Naive B cell (primary cell): ENCODE data around the gene KDM2B. TPM values are rescaled to one million over a fixed set of nuclear protein-coding genes. Genes with fewer than 3 reads are reported as not detected.
A peak's percentile ranks its signal among the peaks of the same experiment; 100 is the strongest.
"Not testable (repeated sequence)": the region's sequence is repeated elsewhere in the genome, so short reads cannot be mapped to it uniquely, and the experiment has no call there.

ENCODE experiments used
- ATAC-seq, 2 donors: fragments of 150-1000 bp; cut with Tn5 transposase; 2 replicates each; pipeline ENCODE4 v1.10.0; 2021; ENCODE audit warnings: low read depth in 2 of 2, mild to moderate bottlenecking in 2 of 2, moderate library complexity in 2 of 2
- DNase-seq: peaks from one replicate; pipeline ENCODE4 v3.0.0; 2022
- H3K27ac Mint-ChIP-seq, 6 donors: one replicate each; pipeline ENCODE4 v1.8.0; 2020 to 2022; ENCODE audit warnings: mild to moderate bottlenecking in 6 of 6, mixed read lengths in 6 of 6, moderate library complexity in 5 of 6, inconsistent platforms in 2 of 6
- H3K27me3 Mint-ChIP-seq, 3 donors: one replicate each; pipeline ENCODE4 v1.8.0; 2021 to 2022; ENCODE audit warnings: mixed read lengths in 3 of 3, mild to moderate bottlenecking in 1 of 3
- H3K36me3 Mint-ChIP-seq, 2 donors: one replicate each; pipeline ENCODE4 v1.8.0; 2020 to 2022; ENCODE audit warnings: mixed read lengths in 2 of 2, inconsistent platforms in 1 of 2, mild to moderate bottlenecking in 1 of 2
- H3K4me1 Mint-ChIP-seq, 3 donors: one replicate each; pipeline ENCODE4 v1.8.0; 2020 to 2022; ENCODE audit warnings: mixed read lengths in 3 of 3, inconsistent platforms in 1 of 3, mild to moderate bottlenecking in 1 of 3, moderate library complexity in 1 of 3
- H3K4me3 Mint-ChIP-seq, 8 donors: one replicate each; pipeline ENCODE4 v1.8.0; 2020 to 2022; ENCODE audit warnings: mild to moderate bottlenecking in 8 of 8, mixed read lengths in 8 of 8, moderate library complexity in 8 of 8, inconsistent platforms in 2 of 8
- H3K9me3 Mint-ChIP-seq, 7 donors: one replicate each; pipeline ENCODE4 v1.8.0; 2020 to 2022; ENCODE audit warnings: mixed read lengths in 7 of 7, mild to moderate bottlenecking in 5 of 7, inconsistent platforms in 2 of 7, moderate library complexity in 1 of 7
- polyA plus RNA-seq, 6 donors: library from polyadenylated mRNA; unstranded; fragments of 300-500 nt; fragmentation: Illumina TruSeq; gene quantifications; one replicate each; pipeline ENCODE4 v1.2.3, GENCODE V29; 2021; ENCODE audit warnings: low read depth in 6 of 6

The KDM2B gene
- polyA plus RNA-seq, 6 donors from 2014 or later = 25.5 to 46.5 (median 31.0) TPM

DNA sequence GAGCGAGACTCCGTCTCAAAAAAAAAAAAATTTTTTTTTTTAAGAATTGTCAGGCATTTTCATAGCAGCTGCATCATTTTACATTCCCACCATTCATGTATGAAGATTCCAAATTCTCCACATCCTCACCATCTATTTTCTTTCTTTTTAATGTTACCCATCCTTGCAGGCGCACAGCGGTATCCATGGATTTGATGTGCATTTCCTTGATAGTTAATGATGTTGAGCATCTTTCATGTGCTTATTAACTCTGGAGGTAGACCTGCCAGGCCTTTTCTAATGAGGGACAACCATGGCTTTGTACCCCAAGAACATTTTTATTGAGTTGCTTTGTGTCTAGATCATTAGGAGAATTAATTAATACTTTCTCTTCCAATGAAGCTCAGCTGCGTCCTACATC is 182.5 kb downstream of the KDM2B start:
- ATAC-seq (no peak), DNase-seq (no peak)
- H3K36me3 Mint-ChIP-seq = no peaks in the 10 kb centered on the region
- H3K4me3 Mint-ChIP-seq = peak overlapping the region in 4 of 8 donors; percentile 81 to 99 (median 96)
- no peaks in the 10 kb centered on the region for H3K27me3 Mint-ChIP-seq
- no peaks in the 10 kb centered on the region for H3K9me3 Mint-ChIP-seq
- peaks cover 17 to 40% (median 18%) of the 10 kb centered on the region in 3 donors for H3K4me1 Mint-ChIP-seq
- no peak overlapping the region for H3K27ac Mint-ChIP-seq

DNA sequence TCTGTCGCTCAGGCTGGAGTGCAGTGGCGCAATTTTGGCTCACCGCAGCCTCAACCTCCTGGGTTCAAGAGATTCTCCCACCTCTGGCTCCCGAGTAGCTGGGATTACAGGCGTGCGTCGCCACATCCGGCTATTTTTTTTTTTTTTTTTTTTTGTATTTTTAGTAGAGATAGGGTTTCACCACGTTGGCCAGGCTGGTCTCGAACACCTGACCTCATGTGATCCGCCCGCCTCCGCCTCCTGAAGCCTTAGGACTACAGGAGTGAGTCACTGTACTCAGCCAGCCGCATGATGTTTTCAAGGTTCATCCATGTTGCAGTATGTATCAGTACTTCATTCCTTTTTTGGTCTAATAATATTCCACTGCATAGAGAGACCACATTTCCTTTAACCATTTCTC is 183.3 kb downstream of the KDM2B start:
- Mint-ChIP-seq H3K4me3 (peak overlapping the region in 1 of 8 donors; percentile 93), H3K36me3 (no peaks in the 10 kb centered on the region), H3K4me1 (peaks cover 11 to 35% (median 16%) of the 10 kb centered on the region in 3 donors), H3K27me3 (no peaks in the 10 kb centered on the region), H3K9me3 (no peaks in the 10 kb centered on the region), H3K27ac (peak overlapping the region in 1 of 6 donors; percentile 51)
- ATAC-seq (no peak), DNase-seq (no peak)

DNA sequence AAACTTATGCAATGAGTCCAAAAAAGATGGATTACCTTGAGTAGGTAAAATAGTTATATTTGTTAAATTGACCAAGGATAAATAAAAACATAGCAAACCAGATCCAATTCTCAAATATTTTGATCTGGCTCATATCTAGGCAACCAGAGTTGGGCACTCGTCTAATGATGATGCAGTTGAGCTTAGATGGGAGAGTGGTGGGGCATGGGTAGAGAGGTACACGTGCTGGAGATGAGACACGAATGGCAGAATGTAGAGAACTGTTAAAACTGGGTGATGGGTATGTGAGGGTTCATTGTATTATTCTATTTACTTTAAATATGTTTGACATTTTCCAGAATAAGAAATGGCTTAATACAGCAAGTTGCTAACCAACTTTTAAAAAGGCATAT is 188.5 kb downstream of the KDM2B start:
- H3K27ac Mint-ChIP-seq = no peak overlapping the region
- no peaks in the 10 kb centered on the region for H3K27me3 Mint-ChIP-seq
- H3K9me3 Mint-ChIP-seq = no peaks in the 10 kb centered on the region
- H3K36me3 Mint-ChIP-seq = no peaks in the 10 kb centered on the region
- no peak for DNase-seq
- H3K4me1 Mint-ChIP-seq = peaks cover 5 to 8% (median 6%) of the 10 kb centered on the region in 3 donors
- ATAC-seq = no peak
- H3K4me3 Mint-ChIP-seq = no peak overlapping the region

DNA sequence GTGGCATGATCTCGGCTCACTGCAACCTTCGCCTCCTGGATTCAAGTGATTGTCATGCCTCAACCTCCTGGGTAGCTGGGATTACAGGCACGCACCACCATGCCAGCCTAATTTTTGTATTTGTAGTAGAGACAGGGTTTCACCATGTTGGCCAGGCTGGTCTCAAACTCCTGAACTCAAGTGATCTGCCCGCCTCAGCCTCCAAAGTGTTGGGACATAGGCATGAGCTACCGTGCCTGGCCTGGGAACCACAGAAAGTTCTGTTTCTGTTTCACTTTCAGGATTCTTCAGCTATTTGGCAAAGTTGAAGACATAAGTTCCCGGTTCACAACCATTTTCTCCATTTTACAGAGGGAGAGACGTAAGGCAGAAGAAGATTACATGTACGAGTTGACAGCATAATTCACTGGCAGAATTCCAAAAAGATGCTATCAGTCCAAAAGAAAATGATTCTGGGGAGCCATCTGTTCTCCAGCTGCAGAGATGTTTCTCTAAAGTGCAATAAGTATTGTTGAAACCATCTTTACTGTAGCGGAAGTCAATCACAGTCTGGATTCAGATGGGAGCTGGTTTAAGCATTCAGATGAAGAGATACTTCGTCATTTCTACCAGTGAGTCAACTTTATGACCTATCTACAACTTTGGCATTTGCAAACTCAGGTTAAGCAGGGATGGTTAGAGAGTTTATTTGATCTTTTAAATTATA is 189.1 kb downstream of the KDM2B start:
- peak; percentile 46 to 49 for ATAC-seq
- H3K27me3 Mint-ChIP-seq = no peaks in the 10 kb centered on the region
- H3K4me3 Mint-ChIP-seq = peak overlapping the region in 6 of 8 donors; percentile 17 to 79 (median 46)
- no peak for DNase-seq
- H3K36me3 Mint-ChIP-seq = no peaks in the 10 kb centered on the region
- peak overlapping the region in 4 of 6 donors; percentile 17 to 57 (median 28) for H3K27ac Mint-ChIP-seq
- no peaks in the 10 kb centered on the region for H3K9me3 Mint-ChIP-seq
- H3K4me1 Mint-ChIP-seq = peaks cover 5 to 8% (median 6%) of the 10 kb centered on the region in 3 donors

DNA sequence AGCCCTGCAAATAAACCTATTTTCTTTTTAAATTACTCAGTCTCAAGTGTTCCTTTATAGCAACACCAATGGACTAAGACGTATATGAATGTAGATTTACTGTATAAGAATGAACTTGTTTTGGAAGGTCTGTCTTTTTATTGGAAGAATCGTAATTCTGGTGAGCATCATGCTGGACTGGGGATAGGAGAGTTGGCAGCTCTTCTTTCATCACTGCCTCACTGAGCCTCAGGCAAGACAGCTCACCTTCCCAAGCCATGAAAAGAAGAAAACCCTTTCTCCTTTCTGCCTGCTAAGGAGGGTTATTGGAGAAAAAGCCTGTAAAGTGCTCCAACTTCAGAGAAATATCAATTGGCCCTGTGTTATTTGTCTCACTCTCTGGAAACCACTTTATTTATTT is 190.0 kb downstream of the KDM2B start:
- Mint-ChIP-seq H3K9me3 (no peaks in the 10 kb centered on the region), H3K27ac (no peak overlapping the region), H3K36me3 (no peaks in the 10 kb centered on the region), H3K4me3 (peak overlapping the region in 1 of 8 donors; percentile 22), H3K27me3 (no peaks in the 10 kb centered on the region), H3K4me1 (peaks cover 5 to 8% (median 6%) of the 10 kb centered on the region in 3 donors)
- no peak for ATAC-seq
- DNase-seq = no peak

DNA sequence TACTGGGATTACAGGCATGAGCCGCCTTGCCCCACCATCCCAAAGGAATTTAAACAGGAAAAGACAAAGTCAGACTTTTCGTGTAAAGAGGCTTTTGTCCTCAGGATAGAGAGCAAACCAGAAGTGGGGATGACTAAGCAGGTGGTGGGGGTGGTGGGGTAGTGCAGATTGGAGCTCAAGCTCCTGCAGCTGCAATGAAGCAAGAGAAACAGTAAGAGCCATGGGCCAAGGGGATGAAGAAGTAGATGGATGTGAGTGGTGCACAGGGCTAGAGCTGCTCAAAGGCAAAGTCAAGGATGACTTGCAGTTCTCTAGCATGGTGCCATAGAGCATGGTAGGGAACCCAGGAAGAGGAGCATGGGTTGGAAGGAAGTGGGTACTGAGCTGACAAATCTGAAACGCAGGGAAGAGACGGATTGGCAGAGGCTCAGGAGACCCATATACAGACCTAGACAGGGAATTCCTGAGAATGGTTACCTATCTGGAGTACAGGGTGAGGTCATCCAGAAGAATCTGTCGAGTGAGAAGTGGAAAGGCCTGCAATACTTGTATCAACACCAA is 192.3 kb downstream of the KDM2B start:
- Mint-ChIP-seq H3K27me3 (no peaks in the 10 kb centered on the region), H3K4me1 (peaks cover 5 to 8% (median 6%) of the 10 kb centered on the region in 3 donors), H3K27ac (peak overlapping the region in 1 of 6 donors; percentile 69), H3K4me3 (peak overlapping the region in 1 of 8 donors; percentile 25), H3K36me3 (no peaks in the 10 kb centered on the region), H3K9me3 (no peaks in the 10 kb centered on the region)
- no peak for ATAC-seq
- no peak for DNase-seq

DNA sequence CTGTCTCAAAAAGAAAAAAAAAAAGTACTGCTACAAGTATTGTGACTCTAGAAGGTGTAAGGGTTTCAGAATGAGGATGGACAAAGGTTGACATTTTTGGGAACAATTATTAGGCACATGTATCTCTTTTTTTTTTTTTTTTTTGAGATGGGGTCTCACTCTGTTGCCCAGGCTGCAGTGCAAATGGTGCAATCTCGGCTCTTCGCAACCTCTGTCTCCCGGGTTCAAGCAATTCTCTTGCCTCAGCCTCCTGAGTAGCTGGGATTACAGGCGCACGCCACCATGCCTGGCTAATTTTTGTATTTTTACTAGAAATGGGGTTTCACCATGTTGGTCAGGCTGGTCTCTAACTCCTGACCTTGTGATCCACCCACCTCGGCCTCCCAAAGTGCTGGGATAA is 195.9 kb downstream of the KDM2B start:
- not testable (repeated sequence) for H3K36me3 Mint-ChIP-seq, H3K4me1 Mint-ChIP-seq, H3K27ac Mint-ChIP-seq, ATAC-seq, H3K9me3 Mint-ChIP-seq, H3K4me3 Mint-ChIP-seq, H3K27me3 Mint-ChIP-seq, DNase-seq

DNA sequence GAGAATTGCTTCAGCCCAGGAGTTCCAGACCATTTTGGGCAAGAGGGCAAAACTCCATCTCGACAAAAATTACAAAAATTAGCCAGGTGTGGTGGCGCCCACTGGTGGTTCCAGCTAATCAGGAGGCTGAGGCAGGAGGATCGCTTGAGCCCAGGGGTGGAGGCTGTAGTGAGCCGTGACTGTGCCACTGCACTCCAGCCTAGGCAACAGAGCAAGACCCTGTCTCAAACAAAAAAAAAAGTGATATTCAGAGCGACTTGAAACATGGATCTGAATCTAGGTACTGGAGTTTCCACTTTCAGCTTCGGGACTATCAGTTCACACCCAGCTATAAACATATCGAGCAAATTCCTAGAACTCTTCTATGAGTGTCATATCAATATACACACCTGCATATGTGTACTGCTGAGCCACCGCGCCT is 197.2 kb downstream of the KDM2B start:
- Mint-ChIP-seq H3K27me3 (no peaks in the 10 kb centered on the region), H3K4me1 (no peaks in the 10 kb centered on the region), H3K9me3 (no peaks in the 10 kb centered on the region), H3K4me3 (peak overlapping the region in 1 of 8 donors; percentile 9), H3K36me3 (no peaks in the 10 kb centered on the region), H3K27ac (no peak overlapping the region)
- ATAC-seq = no peak
- no peak for DNase-seq

DNA sequence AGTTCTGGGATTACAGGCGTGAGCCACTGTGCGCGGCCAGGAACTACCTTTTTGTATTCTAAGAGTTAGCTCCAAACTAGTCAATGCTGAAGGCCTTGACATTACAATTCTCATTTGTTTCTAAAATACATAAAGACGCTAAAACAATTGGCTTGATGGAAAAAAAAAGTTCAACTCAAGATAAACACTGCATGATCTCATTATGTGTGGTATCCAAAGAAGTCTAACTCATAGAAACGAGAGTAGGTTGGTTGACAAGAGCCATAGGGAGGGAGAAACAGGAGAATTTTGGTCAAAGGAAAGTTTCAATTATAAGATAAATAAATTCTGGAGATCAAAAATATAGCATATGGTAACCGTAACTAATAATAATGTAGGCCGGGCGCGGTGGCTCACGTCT is 200.9 kb downstream of the KDM2B start:
- no peaks in the 10 kb centered on the region for H3K4me1 Mint-ChIP-seq
- H3K27ac Mint-ChIP-seq = no peak overlapping the region
- no peaks in the 10 kb centered on the region for H3K36me3 Mint-ChIP-seq
- H3K9me3 Mint-ChIP-seq = peaks cover 0 to 3% (median 0%) of the 10 kb centered on the region in 7 donors
- DNase-seq (no peak), ATAC-seq (no peak)
- H3K27me3 Mint-ChIP-seq = peaks cover 0 to 6% (median 0%) of the 10 kb centered on the region in 3 donors
- H3K4me3 Mint-ChIP-seq = no peak overlapping the region

Other genes with a start within 250 kb of the KDM2B start
- 100 to 1,000 TPM in 4 of 6 donors, 10 to 100 TPM in 2; 79.7 to 172 (median 119) TPM for gene ANAPC5, start 228.6 kb downstream of the KDM2B start, polyA plus RNA-seq
- 10 to 100 TPM; 25.3 to 47.8 (median 36.3) TPM for gene RNF34, start 180.9 kb downstream of the KDM2B start, polyA plus RNA-seq
- gene ORAI1, start 45.5 kb upstream of the KDM2B start, polyA plus RNA-seq = 100 to 1,000 TPM; 130 to 190 (median 161) TPM
- under 1 TPM in 5 of 6 donors, not detected in 1; 0.17 to 0.72 (median 0.28) TPM for gene MORN3, start 88.6 kb upstream of the KDM2B start, polyA plus RNA-seq
- 1 to 10 TPM in 4 of 6 donors, under 1 TPM in 2; 0.76 to 2.8 (median 1.4) TPM for gene TMEM120B, start 131.7 kb upstream of the KDM2B start, polyA plus RNA-seq
- gene RHOF, start 212.7 kb upstream of the KDM2B start, polyA plus RNA-seq = 10 to 100 TPM; 40.2 to 63.9 (median 50.2) TPM
- gene SETD1B, start 223.0 kb upstream of the KDM2B start, polyA plus RNA-seq = 1 to 10 TPM in 2 of 6 donors, under 1 TPM in 4; 0.64 to 3.0 (median 0.91) TPM